Endothelial cell of umbilical vein (primary cell): ENCODE measurements around the gene SLC39A12. TPM values are rescaled to one million over a fixed set of nuclear protein-coding genes. Genes with fewer than 3 reads are reported as not detected.

ENCODE experiments used
- BruUV-seq: library from RNA; stranded (reverse); fragments of 400-500 nt; replicated peaks from 2 replicates; lab custom pipeline; 2021; lab: Mats Ljungman, UMichigan
- CTCF ChIA-PET: fragments of 300-600, 350-600 bp; sonication (Branson Sonifier 250); formaldehyde crosslinking; loops from one replicate; lab custom pipeline; 2021; ENCODE audit warnings: antibody characterized with exemption, inconsistent platforms; lab: Charles Lee
- POLR2A ChIA-PET: fragments of 300-600, 350-600 bp; sonication (Branson Sonifier 250); formaldehyde crosslinking; loops from one replicate; lab custom pipeline; 2021; ENCODE audit warnings: antibody characterized with exemption, inconsistent platforms; lab: Charles Lee
- DNase-seq: peaks from one replicate; pipeline ENCODE4 v3.0.0-alpha.2; 2011; ENCODE audit warnings: low read depth, low spot score
- FAIRE-seq: peaks from 2 replicates; lab custom pipeline; 2011; peaks lifted over from hg19 to GRCh38; lab: Jason Lieb, UNC
- H2AFZ ChIP-seq: 2 replicates; pipeline ENCODE4 v1.6.0; 2012; ENCODE audit warnings: low read depth, low read length, control low read depth, inconsistent platforms
- H3K27ac ChIP-seq: 2 replicates; pipeline ENCODE4 v1.5.1; 2011; ENCODE audit warnings: low read depth, mild to moderate bottlenecking, control low read depth, low read length, moderate library complexity; ENCODE audit not compliant: insufficient read depth
- H3K27me3 ChIP-seq, 2 experiments: 2 replicates each; pipeline versions ENCODE4 v1.6.0 to v1.6.1; 2011; ENCODE audit warnings: low read length in 2 of 2, mixed read lengths in 1 of 2; ENCODE audit not compliant: control insufficient read depth in 2 of 2, insufficient read depth in 2 of 2
- H3K36me3 ChIP-seq, 2 experiments: 2 replicates in 1 of 2; 3 replicates in 1 of 2; pipeline ENCODE4 v1.5.1; 2011; ENCODE audit warnings: low read length in 2 of 2, mild to moderate bottlenecking in 1 of 2, moderate library complexity in 1 of 2; ENCODE audit not compliant: control insufficient read depth in 2 of 2, insufficient read depth in 2 of 2; ENCODE audit errors: extremely low read depth in 1 of 2
- H3K4me1 ChIP-seq: 3 replicates; pipeline ENCODE4 v1.5.1; 2011; ENCODE audit warnings: mild to moderate bottlenecking, low read length; ENCODE audit not compliant: control insufficient read depth, insufficient read depth; ENCODE audit errors: extremely low read depth
- H3K4me2 ChIP-seq: 2 replicates; pipeline ENCODE4 v1.6.1; 2011; ENCODE audit warnings: low read length, control low read depth, mixed read lengths; ENCODE audit not compliant: insufficient read depth
- H3K4me3 ChIP-seq, 3 experiments: fragments of 200-600 bp in 1 of 3; sonication (generic), shearing (Covaris generic) in 1 of 3; replicated peaks in 1 of 3; 2 replicates each; pipeline ENCODE4 v1.5.1; 2011 to 2016; ENCODE audit warnings: control low read depth in 3 of 3, low read length in 3 of 3, mild to moderate bottlenecking in 2 of 3, inconsistent platforms in 1 of 3, low read depth in 1 of 3, moderate library complexity in 1 of 3; ENCODE audit not compliant: insufficient read depth in 1 of 3
- H3K79me2 ChIP-seq: 2 replicates; pipeline ENCODE4 v1.6.0; 2012; ENCODE audit warnings: low read length, inconsistent platforms; ENCODE audit not compliant: control insufficient read depth, insufficient read depth
- H3K9ac ChIP-seq: replicated peaks from 2 replicates; pipeline ENCODE3; 2011; ENCODE audit warnings: low read length, control low read depth; ENCODE audit not compliant: insufficient read depth; ENCODE audit errors: extremely low read depth
- H3K9me1 ChIP-seq: replicated peaks from 3 replicates; pipeline ENCODE4 v1.6.0; 2011; ENCODE audit warnings: mild to moderate bottlenecking, low read length; ENCODE audit not compliant: control insufficient read depth, insufficient read depth; ENCODE audit errors: extremely low read depth
- H3K9me3 ChIP-seq: replicated peaks from 2 replicates; pipeline ENCODE4 v1.5.1; 2012; ENCODE audit warnings: low read length, inconsistent platforms; ENCODE audit not compliant: control insufficient read depth, insufficient read depth
- H4K20me1 ChIP-seq: replicated peaks from 2 replicates; pipeline ENCODE3; 2011; ENCODE audit warnings: mild to moderate bottlenecking, low read length; ENCODE audit not compliant: control insufficient read depth, insufficient read depth; ENCODE audit errors: extremely low read depth
- EZH2 ChIP-seq: IDR thresholded peaks from 2 replicates; pipeline ENCODE4 v1.6.1; 2012; ENCODE audit warnings: borderline replicate concordance, low read depth, mild to moderate bottlenecking, moderate library complexity, low read length, inconsistent platforms; ENCODE audit not compliant: severe bottlenecking
- FOS ChIP-seq: IDR thresholded peaks from 2 replicates; pipeline ENCODE4 v1.6.1; 2011; ENCODE audit warnings: mild to moderate bottlenecking, low read length, moderate library complexity, borderline replicate concordance; ENCODE audit not compliant: insufficient read depth
- GATA2 ChIP-seq: IDR thresholded peaks from 2 replicates; pipeline ENCODE4 v1.7.0; 2011; ENCODE audit warnings: low read depth, mild to moderate bottlenecking, moderate library complexity, mixed read lengths, low read length; ENCODE audit not compliant: insufficient read length, insufficient read depth
- JUN ChIP-seq: IDR thresholded peaks from 2 replicates; pipeline ENCODE4 v1.6.1; 2011; ENCODE audit warnings: borderline replicate concordance, low read depth; ENCODE audit not compliant: insufficient read length, insufficient read depth
- MAX ChIP-seq: IDR thresholded peaks from 2 replicates; pipeline ENCODE4 v1.6.1; 2011; ENCODE audit not compliant: insufficient read depth, insufficient read length
- MYC ChIP-seq: IDR thresholded peaks from one replicate; pipeline ENCODE4 v1.6.1; 2011; ENCODE audit warnings: mild to moderate bottlenecking, low read depth, low read length
- POLR2A ChIP-seq: IDR thresholded peaks from 2 replicates; pipeline ENCODE4 v1.6.1; 2012; ENCODE audit warnings: low read depth, mild to moderate bottlenecking, control low read depth, low read length
- POLR2AphosphoS5 ChIP-seq: IDR thresholded peaks from 2 replicates; pipeline ENCODE4 v1.6.1; 2012; ENCODE audit warnings: low read depth, mild to moderate bottlenecking, control low read depth, low read length, moderate library complexity; ENCODE audit not compliant: insufficient read depth
- dilution Hi-C: fragments of 300-500 bp; cut with MboI; formaldehyde crosslinking; loops from one replicate; pipeline ENCODE4 v1.15.0; 2019; ENCODE audit warnings: low sequenced_read_pairs; ENCODE audit not compliant: extremely low pct_ligation_motif_present
- intact Hi-C: fragments of 100-400 bp; cut with micrococcal nuclease; formaldehyde crosslinking; loops from one replicate; pipeline ENCODE4 v1.10.0; 2022
- polyA plus RNA-seq, 4 experiments: library from polyadenylated mRNA; depleted of rRNA in 3 of 4; stranded (reverse) in 3 of 4; unstranded in 1 of 4; fragments of >200 nt; gene quantifications; 2 replicates each; pipeline versions ENCODE4 v1.2.1 to v1.2.3, GENCODE V29; 2011 to 2012; ENCODE audit warnings: missing spikeins in 1 of 4
- total RNA-seq: library from RNA; stranded (reverse); gene quantifications from 2 replicates; pipeline ENCODE4 v1.2.3, GENCODE V29; 2021
- TF ChIP-seq, protein P1 (sequence below), 2 donors: IDR thresholded peaks; 1 replicate in 1 of 2; 2 replicates in 1 of 2; pipeline ENCODE4 v1.5.1; 2011; ENCODE audit warnings: low read length in 2 of 2, mild to moderate bottlenecking in 2 of 2, moderate library complexity in 2 of 2, control low read depth in 1 of 2, inconsistent platforms in 1 of 2, low read depth in 1 of 2; ENCODE audit not compliant: insufficient read depth in 1 of 2; ENCODE audit errors: extremely low read depth in 1 of 2

The SLC39A12 gene
- total and polyA plus RNA-seq, 2 donors (not counting 3 experiments of a cell fraction or from before 2014, with no cell fraction given) = not detected

- Histone ChIP-seq H3K36me3 (no peaks in the 10 kb centered on the region), H3K79me2 (no peaks in the 10 kb centered on the region), H3K27ac (no peak overlapping the region), H3K4me3 (no peak overlapping the region), H3K9ac (no peak overlapping the region), H2AFZ (no peak overlapping the region), H3K27me3 (no peaks in the 10 kb centered on the region), H3K9me1 (no peaks in the 10 kb centered on the region), H4K20me1 (no peaks in the 10 kb centered on the region), H3K4me1 (no peaks in the 10 kb centered on the region), H3K9me3 (no peaks in the 10 kb centered on the region), H3K4me2 (no peak overlapping the region)
- BruUV-seq = no TSS peak
- DNase-seq = no peak
- TF ChIP-seq FOS (no peak), POLR2AphosphoS5 (no peak), EZH2 (no peak), MYC (no peak), GATA2 (no peak), POLR2A (no peak)
- TF ChIP-seq, protein P1, sequence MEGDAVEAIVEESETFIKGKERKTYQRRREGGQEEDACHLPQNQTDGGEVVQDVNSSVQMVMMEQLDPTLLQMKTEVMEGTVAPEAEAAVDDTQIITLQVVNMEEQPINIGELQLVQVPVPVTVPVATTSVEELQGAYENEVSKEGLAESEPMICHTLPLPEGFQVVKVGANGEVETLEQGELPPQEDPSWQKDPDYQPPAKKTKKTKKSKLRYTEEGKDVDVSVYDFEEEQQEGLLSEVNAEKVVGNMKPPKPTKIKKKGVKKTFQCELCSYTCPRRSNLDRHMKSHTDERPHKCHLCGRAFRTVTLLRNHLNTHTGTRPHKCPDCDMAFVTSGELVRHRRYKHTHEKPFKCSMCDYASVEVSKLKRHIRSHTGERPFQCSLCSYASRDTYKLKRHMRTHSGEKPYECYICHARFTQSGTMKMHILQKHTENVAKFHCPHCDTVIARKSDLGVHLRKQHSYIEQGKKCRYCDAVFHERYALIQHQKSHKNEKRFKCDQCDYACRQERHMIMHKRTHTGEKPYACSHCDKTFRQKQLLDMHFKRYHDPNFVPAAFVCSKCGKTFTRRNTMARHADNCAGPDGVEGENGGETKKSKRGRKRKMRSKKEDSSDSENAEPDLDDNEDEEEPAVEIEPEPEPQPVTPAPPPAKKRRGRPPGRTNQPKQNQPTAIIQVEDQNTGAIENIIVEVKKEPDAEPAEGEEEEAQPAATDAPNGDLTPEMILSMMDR (IDR thresholded peaks at IDR 0.05; ENCODE audit: extremely low read depth in 1 of 2, insufficient read depth in 1 of 2, low read depth in 1 of 2, low read length in 2 of 2) = no peak
- FAIRE-seq = no peak
- dilution Hi-C loops (no loop called here), intact Hi-C loops (no loop called here)
- CTCF ChIA-PET = no interaction called here
- POLR2A ChIA-PET = no interaction called here
These were observed 48.9 kb downstream of the SLC39A12 start for GRCh38 chr10:18000601-18001000.

- Histone ChIP-seq H3K4me1 (peaks cover 3% of the 10 kb centered on the region), H3K79me2 (no peaks in the 10 kb centered on the region), H3K27me3 (no peaks in the 10 kb centered on the region), H2AFZ (no peak overlapping the region), H4K20me1 (no peaks in the 10 kb centered on the region), H3K4me2 (peak overlapping the region; percentile 35), H3K9ac (no peak overlapping the region), H3K9me3 (no peaks in the 10 kb centered on the region), H3K4me3 (no peak overlapping the region), H3K9me1 (no peaks in the 10 kb centered on the region), H3K36me3 (no peaks in the 10 kb centered on the region), H3K27ac (no peak overlapping the region)
- ChIA-PET POLR2A (no interaction called here), CTCF (interaction anchor here (0.6 kb wide), 1 partner anchor 166 kb away, joined by 3 read pairs; no protein-coding TSS in a partner anchor)
- no TSS peak for BruUV-seq
- dilution Hi-C loops (no loop called here), intact Hi-C loops (no loop called here)
- TF ChIP-seq POLR2A (no peak), FOS (no peak), POLR2AphosphoS5 (no peak), EZH2 (no peak), MYC (no peak), JUN (no peak), GATA2 (no peak), MAX (no peak)
- TF ChIP-seq, protein P1 (IDR thresholded peaks at IDR 0.05; ENCODE audit: extremely low read depth in 1 of 2, insufficient read depth in 1 of 2, low read depth in 1 of 2, low read length in 2 of 2) = no peak
- DNase-seq = no peak
- FAIRE-seq = no peak
These were observed 53.7 kb downstream of the SLC39A12 start for GRCh38 chr10:18005445-18005780.
